Measurements from ENCODE around the gene AKIRIN1. TPM values are rescaled to one million over a fixed set of nuclear protein-coding genes. Genes with fewer than 3 reads are reported as not detected.
A peak's percentile ranks its signal among the peaks of the same experiment; 100 is the strongest.
"Not testable (repeated sequence)": the region's sequence is repeated elsewhere in the genome, so short reads cannot be mapped to it uniquely, and the experiment has no call there.

The AKIRIN1 gene
- polyA plus RNA-seq, 1 of the 3 experiments (the other 2 are of a cell fraction), result 37.0 TPM

GRCh38 chr1:39006726-39007645, 15.9 kb downstream of the AKIRIN1 start:
- POLR2A ChIA-PET, result interaction anchor here (0.6 kb wide), 2 partner anchors 20 to 38 kb away, joined by 3 to 4 read pairs; no protein-coding TSS in a partner anchor

GRCh38 chr1:39014956-39015355, 23.9 kb downstream of the AKIRIN1 start:
- H3F3A ChIP-seq (replicated peaks; ENCODE audit: insufficient read depth); H3K9me2 ChIP-seq; POLR2A ChIA-PET; H3K9me3 ChIP-seq; H3K79me2 ChIP-seq (ENCODE audit: insufficient read depth); H3K4me3 ChIP-seq (ENCODE audit: low read depth in 2 of 2, low read length in 1 of 2); H2AFZ ChIP-seq (ENCODE audit: low read depth); DNase-seq; H3K36me3 ChIP-seq (replicated peaks in 1 of 2; ENCODE audit: control insufficient read depth in 1 of 2, insufficient read depth in 2 of 2, low read length in 1 of 2); H3K4me2 ChIP-seq; CTCF ChIA-PET; H3K9ac ChIP-seq; H4K20me1 ChIP-seq (ENCODE audit: insufficient read depth); H3K27ac ChIP-seq (ENCODE audit: low read depth in 2 of 2, low read length in 1 of 2); H3K27me3 ChIP-seq (ENCODE audit: insufficient read depth); H3K4me1 ChIP-seq (ENCODE audit: control insufficient read depth in 1 of 2, insufficient read depth in 2 of 2, low read depth in 1 of 2, low read length in 1 of 2): not testable (repeated sequence)
- 93% methylated on average over 5 of the region's 8 CpGs for WGBS (ENCODE audit: low lambda C conversion rate)

More at GRCh38 chr1:39006726-39007645, 15.9 kb downstream of the AKIRIN1 start:
- Histone ChIP-seq H3K4me3 (ENCODE audit: low read depth in 2 of 2, low read length in 1 of 2) (no peak overlapping the region), H3K79me2 (ENCODE audit: insufficient read depth) (peaks cover 22% of the 10 kb centered on the region), H3K27ac (ENCODE audit: low read depth in 2 of 2, low read length in 1 of 2) (no peak overlapping the region), H4K20me1 (ENCODE audit: insufficient read depth) (peaks cover 20% of the 10 kb centered on the region), H3K4me1 (ENCODE audit: control insufficient read depth in 1 of 2, insufficient read depth in 2 of 2, low read depth in 1 of 2, low read length in 1 of 2) (no peaks in the 10 kb centered on the region), H3K9ac (no peak overlapping the region), H3K27me3 (ENCODE audit: insufficient read depth) (no peaks in the 10 kb centered on the region), H3F3A (replicated peaks; ENCODE audit: insufficient read depth) (peaks cover 29% of the 10 kb centered on the region), H3K36me3 (replicated peaks in 1 of 2; ENCODE audit: control insufficient read depth in 1 of 2, insufficient read depth in 2 of 2, low read length in 1 of 2) (peaks cover 57 to 77% of the 10 kb centered on the region in 2 experiments), H3K9me3 (no peaks in the 10 kb centered on the region), H3K9me2 (no peaks in the 10 kb centered on the region), H3K4me2 (no peak overlapping the region), H2AFZ (ENCODE audit: low read depth) (no peak overlapping the region)
- WGBS (ENCODE audit: low lambda C conversion rate), result 95% methylated on average over 13 of the region's 13 CpGs
- no peak for TF ChIP-seq ZBTB33 (IDR thresholded peaks at IDR 0.05; ENCODE audit: borderline replicate concordance, low read depth)
- peak; percentile 18; the same call in 1 of the 2 replicates for TF ChIP-seq CTCF (IDR thresholded peaks at IDR 0.05)
- CTCF ChIA-PET, result no interaction called here
- DNase-seq, result no peak

GRCh38 chr1:39016604-39017171, 25.6 kb downstream of the AKIRIN1 start:
- 91% methylated on average over 9 of the region's 10 CpGs for WGBS (ENCODE audit: low lambda C conversion rate)
- no peaks in the 10 kb centered on the region for H3K79me2 ChIP-seq (ENCODE audit: insufficient read depth)
- no peak overlapping the region for H3K27ac ChIP-seq (ENCODE audit: low read depth in 2 of 2, low read length in 1 of 2)
- no peaks in the 10 kb centered on the region for H3K9me2 ChIP-seq
- no peak overlapping the region for H2AFZ ChIP-seq (ENCODE audit: low read depth)
- TF ChIP-seq RAD21 (IDR thresholded peaks at IDR 0.05; ENCODE audit: low read length), result no peak
- TF ChIP-seq FOSL2 (IDR thresholded peaks at IDR 0.05; ENCODE audit: borderline replicate concordance, low read depth), result no peak
- TF ChIP-seq RCOR1 (IDR thresholded peaks at IDR 0.05; ENCODE audit: low read length), result no peak
- no peak for TF ChIP-seq FOXM1 (IDR thresholded peaks at IDR 0.05; ENCODE audit: low read depth)
- no peak for TF ChIP-seq NRF1 (IDR thresholded peaks at IDR 0.05; ENCODE audit: low read depth, low read length)
- TF ChIP-seq TAF1 (IDR thresholded peaks at IDR 0.05; ENCODE audit: borderline replicate concordance, low read depth, low read length), result no peak
- no peak for TF ChIP-seq GABPA (IDR thresholded peaks at IDR 0.05; ENCODE audit: low read depth)
- H3K9me3 ChIP-seq, result no peaks in the 10 kb centered on the region
- H3K4me2 ChIP-seq, result no peak overlapping the region
- no peaks in the 10 kb centered on the region for H3K4me1 ChIP-seq (ENCODE audit: control insufficient read depth in 1 of 2, insufficient read depth in 2 of 2, low read depth in 1 of 2, low read length in 1 of 2)
- H3F3A ChIP-seq (replicated peaks; ENCODE audit: insufficient read depth), result no peaks in the 10 kb centered on the region
- ChIA-PET POLR2A (interaction anchor here (0.8 kb wide), 1 partner anchor 10 kb away, joined by 3 read pairs; no protein-coding TSS in a partner anchor), CTCF (no interaction called here)
- no peak for DNase-seq
- H3K27me3 ChIP-seq (ENCODE audit: insufficient read depth), result no peaks in the 10 kb centered on the region
- no peak overlapping the region for H3K9ac ChIP-seq
- H3K36me3 ChIP-seq (replicated peaks in 1 of 2; ENCODE audit: control insufficient read depth in 1 of 2, insufficient read depth in 2 of 2, low read length in 1 of 2), result peaks cover 4 to 6% of the 10 kb centered on the region in 2 experiments
- H3K4me3 ChIP-seq (ENCODE audit: low read depth in 2 of 2, low read length in 1 of 2), result no peak overlapping the region
- no peaks in the 10 kb centered on the region for H4K20me1 ChIP-seq (ENCODE audit: insufficient read depth)
